Osteoblast (primary cell): ENCODE results near the gene APOBEC3B. TPM values are rescaled to one million over a fixed set of nuclear protein-coding genes. Genes with fewer than 3 reads are reported as not detected.
"Not testable (repeated sequence)": the region's sequence is repeated elsewhere in the genome, so short reads cannot be mapped to it uniquely, and the experiment has no call there.

Experiments
- DNase-seq: peaks from one replicate; pipeline ENCODE4 v3.0.0; 2011; ENCODE audit warnings: low spot score, mixed read lengths; ENCODE audit not compliant: insufficient read length; ENCODE audit errors: missing footprints
- H2AFZ ChIP-seq: 2 replicates; pipeline ENCODE4 v1.6.0; 2011; ENCODE audit warnings: mild to moderate bottlenecking, low read length
- H3K27ac ChIP-seq: 2 replicates; pipeline ENCODE4 v1.5.1; 2011; ENCODE audit warnings: mild to moderate bottlenecking, low read depth, low read length, moderate library complexity
- H3K27me3 ChIP-seq: 2 replicates; pipeline ENCODE4 v1.6.0; 2012; ENCODE audit warnings: mild to moderate bottlenecking, control low read depth, inconsistent platforms, low read length, moderate library complexity; ENCODE audit not compliant: insufficient read depth
- H3K36me3 ChIP-seq: 2 replicates; pipeline ENCODE4 v1.5.1; 2011; ENCODE audit warnings: mild to moderate bottlenecking, low read length, control low read depth, moderate library complexity; ENCODE audit not compliant: insufficient read depth
- H3K4me1 ChIP-seq: 2 replicates; pipeline ENCODE4 v1.5.1; 2011; ENCODE audit warnings: mild to moderate bottlenecking, low read length, control low read depth, moderate library complexity; ENCODE audit not compliant: insufficient read depth
- H3K4me2 ChIP-seq: 2 replicates; pipeline ENCODE4 v1.6.0; 2011; ENCODE audit warnings: mild to moderate bottlenecking, low read length; ENCODE audit not compliant: insufficient read depth
- H3K4me3 ChIP-seq: fragments of 200-600 bp; sonication (generic); 3 replicates; pipeline ENCODE4 v1.5.1; 2012; ENCODE audit warnings: mild to moderate bottlenecking, low read length, inconsistent platforms; ENCODE audit not compliant: insufficient read depth
- H3K79me2 ChIP-seq: 2 replicates; pipeline ENCODE4 v1.6.0; 2012; ENCODE audit warnings: mild to moderate bottlenecking, low read length, control low read depth, inconsistent platforms; ENCODE audit not compliant: insufficient read depth
- H3K9me3 ChIP-seq: 2 replicates; pipeline ENCODE4 v1.5.1; 2011; ENCODE audit warnings: low read depth, low read length, control low read depth
- H4K20me1 ChIP-seq: 2 replicates; pipeline ENCODE4 v1.6.0; 2012; ENCODE audit warnings: mild to moderate bottlenecking, low read length, control low read depth; ENCODE audit not compliant: insufficient read depth
- CTCF ChIP-seq: IDR thresholded peaks from 2 replicates; pipeline ENCODE4 v1.5.1; 2011; ENCODE audit warnings: mild to moderate bottlenecking, low read depth, low read length, moderate library complexity; ENCODE audit errors: extremely low read depth
- total RNA-seq: library from RNA; depleted of rRNA; stranded (reverse); fragments of >200 nt; gene quantifications from 2 replicates; pipeline ENCODE4 v1.2.3, GENCODE V29; 2012

The APOBEC3B gene
- total RNA-seq, 1 donor, result 0.36 TPM

GRCh38 chr22:38996105-38996504 is 14.0 kb downstream of the APOBEC3B start:
- Histone ChIP-seq H3K36me3 (no peaks in the 10 kb centered on the region), H3K4me2 (no peak overlapping the region), H3K4me1 (no peaks in the 10 kb centered on the region), H3K9me3 (no peaks in the 10 kb centered on the region), H3K79me2 (no peaks in the 10 kb centered on the region), H3K4me3 (no peak overlapping the region), H2AFZ (no peak overlapping the region), H4K20me1 (no peaks in the 10 kb centered on the region), H3K27ac (no peak overlapping the region), H3K27me3 (peaks cover 11% of the 10 kb centered on the region)
- no peak for DNase-seq
- TF ChIP-seq CTCF, result no peak

- Histone ChIP-seq H3K79me2 (no peaks in the 10 kb centered on the region), H4K20me1 (no peaks in the 10 kb centered on the region), H3K4me2 (no peak overlapping the region), H3K36me3 (no peaks in the 10 kb centered on the region), H3K27me3 (peaks cover 11% of the 10 kb centered on the region), H2AFZ (no peak overlapping the region), H3K27ac (no peak overlapping the region), H3K9me3 (no peaks in the 10 kb centered on the region), H3K4me3 (no peak overlapping the region), H3K4me1 (no peaks in the 10 kb centered on the region)
- TF ChIP-seq CTCF, result no peak
- no peak for DNase-seq
Measured at GRCh38 chr22:38997518-38997917, 15.4 kb downstream of the APOBEC3B start.

- Histone ChIP-seq H3K4me2 (peak overlapping the region; percentile 38), H3K27me3 (peaks cover 11% of the 10 kb centered on the region), H2AFZ (peak overlapping the region; percentile 89), H4K20me1 (no peaks in the 10 kb centered on the region), H3K79me2 (no peaks in the 10 kb centered on the region), H3K4me3 (no peak overlapping the region), H3K27ac (no peak overlapping the region), H3K9me3 (no peaks in the 10 kb centered on the region), H3K36me3 (no peaks in the 10 kb centered on the region), H3K4me1 (peaks cover 4% of the 10 kb centered on the region)
- DNase-seq, result peak; percentile 94
- TF ChIP-seq CTCF, result peak; percentile 79
Measured at GRCh38 chr22:39003165-39003638, 21.1 kb downstream of the APOBEC3B start.

GRCh38 chr22:39007177-39007576 is 25.0 kb downstream of the APOBEC3B start:
- Histone ChIP-seq H3K27me3 (no peaks in the 10 kb centered on the region), H3K36me3 (no peaks in the 10 kb centered on the region), H3K9me3 (no peaks in the 10 kb centered on the region), H2AFZ (no peak overlapping the region), H3K4me1 (peaks cover 4% of the 10 kb centered on the region), H3K79me2 (no peaks in the 10 kb centered on the region), H4K20me1 (no peaks in the 10 kb centered on the region), H3K4me3 (no peak overlapping the region), H3K27ac (no peak overlapping the region), H3K4me2 (no peak overlapping the region)
- DNase-seq, result no peak
- TF ChIP-seq CTCF, result no peak

GRCh38 chr22:39008271-39008850 is 26.2 kb downstream of the APOBEC3B start:
- not testable (repeated sequence) for H3K27me3 ChIP-seq, H3K4me3 ChIP-seq, H3K79me2 ChIP-seq, H3K4me2 ChIP-seq, H4K20me1 ChIP-seq, H3K4me1 ChIP-seq, DNase-seq, H3K9me3 ChIP-seq, H2AFZ ChIP-seq, H3K36me3 ChIP-seq, H3K27ac ChIP-seq
